Keratinocyte (primary cell): ENCODE results near the gene ECE1. TPM values are rescaled to one million over a fixed set of nuclear protein-coding genes. Genes with fewer than 3 reads are reported as not detected.

ENCODE experiments used
- DNase-seq: peaks from one replicate; pipeline ENCODE4 v3.0.0-alpha.2; 2011; ENCODE audit warnings: low read depth, missing footprints, low spot score
- FAIRE-seq: peaks from 2 replicates; lab custom pipeline; 2011; peaks lifted over from hg19 to GRCh38; lab: Jason Lieb, UNC
- H2AFZ ChIP-seq: 2 replicates; pipeline ENCODE4 v1.6.0; 2012; ENCODE audit warnings: low read length, control low read depth, inconsistent platforms; ENCODE audit not compliant: control insufficient read depth
- H3K27ac ChIP-seq: 2 replicates; pipeline ENCODE4 v1.5.1; 2011; ENCODE audit warnings: low read length; ENCODE audit not compliant: control insufficient read depth, insufficient read depth
- H3K27me3 ChIP-seq: 3 replicates; pipeline ENCODE4 v1.6.0; 2011; ENCODE audit warnings: low read length; ENCODE audit not compliant: control insufficient read depth, insufficient read depth; ENCODE audit errors: extremely low read depth
- H3K36me3 ChIP-seq, 2 experiments: 2 replicates in 1 of 2; 3 replicates in 1 of 2; pipeline ENCODE4 v1.5.1; 2011; ENCODE audit warnings: low read length in 2 of 2, mild to moderate bottlenecking in 1 of 2; ENCODE audit not compliant: control insufficient read depth in 2 of 2, insufficient read depth in 2 of 2; ENCODE audit errors: extremely low read depth in 1 of 2
- H3K4me1 ChIP-seq: 3 replicates; pipeline ENCODE4 v1.5.1; 2011; ENCODE audit warnings: low read length; ENCODE audit not compliant: control insufficient read depth, insufficient read depth; ENCODE audit errors: extremely low read depth
- H3K4me2 ChIP-seq: 3 replicates; pipeline ENCODE4 v1.6.0; 2011; ENCODE audit warnings: low read depth, low read length; ENCODE audit not compliant: control insufficient read depth, insufficient read depth; ENCODE audit errors: extremely low read depth
- H3K4me3 ChIP-seq, 3 experiments: fragments of 200-600 bp in 1 of 3; sonication (generic) in 1 of 3; 2 replicates in 2 of 3; 3 replicates in 1 of 3; pipeline ENCODE4 v1.5.1; 2011 to 2016; ENCODE audit warnings: low read length in 3 of 3, mild to moderate bottlenecking in 3 of 3, control low read depth in 2 of 3, inconsistent platforms in 1 of 3, low read depth in 1 of 3, mixed read lengths in 1 of 3, mixed run types in 1 of 3, moderate library complexity in 1 of 3; ENCODE audit not compliant: control insufficient read depth in 2 of 3, insufficient read depth in 2 of 3; ENCODE audit errors: extremely low read depth in 1 of 3
- H3K79me2 ChIP-seq: 2 replicates; pipeline ENCODE4 v1.6.0; 2012; ENCODE audit warnings: low read length; ENCODE audit not compliant: control insufficient read depth, insufficient read depth
- H3K9ac ChIP-seq: 3 replicates; pipeline ENCODE4 v1.6.0; 2011; ENCODE audit warnings: low read length; ENCODE audit not compliant: control insufficient read depth, insufficient read depth; ENCODE audit errors: extremely low read depth
- H3K9me1 ChIP-seq: 3 replicates; pipeline ENCODE4 v1.6.0; 2011; ENCODE audit warnings: low read length; ENCODE audit not compliant: control insufficient read depth, insufficient read depth; ENCODE audit errors: extremely low read depth
- H3K9me3 ChIP-seq: 2 replicates; pipeline ENCODE4 v1.5.1; 2012; ENCODE audit warnings: low read depth, low read length; ENCODE audit not compliant: control insufficient read depth
- H4K20me1 ChIP-seq: 3 replicates; pipeline ENCODE4 v1.6.0; 2011; ENCODE audit warnings: low read length; ENCODE audit not compliant: control insufficient read depth, insufficient read depth; ENCODE audit errors: extremely low read depth
- CTCF ChIP-seq, 3 experiments: IDR thresholded peaks in 1 of 3; conservative IDR thresholded peaks in 1 of 3; optimal IDR thresholded peaks in 1 of 3; 2 replicates in 2 of 3; 3 replicates in 1 of 3; pipeline versions ENCODE3 to v1.5.1; 2011; ENCODE audit warnings: low read length in 3 of 3, mild to moderate bottlenecking in 3 of 3, moderate library complexity in 2 of 3, control low read depth in 1 of 3, inconsistent platforms in 1 of 3; ENCODE audit not compliant: insufficient read depth in 2 of 3; ENCODE audit errors: extremely low read depth in 1 of 3
- EZH2 ChIP-seq: IDR thresholded peaks from one replicate; pipeline ENCODE4 v1.6.1; 2012; ENCODE audit warnings: inconsistent platforms, mild to moderate bottlenecking, low read length, moderate library complexity
- dilution Hi-C: fragments of 300-500 bp; cut with MboI; formaldehyde crosslinking; loops from one replicate; pipeline ENCODE4 v1.7.0; 2020; ENCODE audit warnings: low sequenced_read_pairs; ENCODE audit not compliant: extremely low pct_ligation_motif_present
- polyA plus RNA-seq, 5 experiments: library from polyadenylated mRNA; depleted of rRNA in 3 of 5; stranded (reverse) in 3 of 5; stranded (forward) in 1 of 5; unstranded in 1 of 5; fragments of >200 nt; gene quantifications; 1 replicate in 1 of 5; 2 replicates in 3 of 5; 3 replicates in 1 of 5; pipeline versions ENCODE4 v1.2.1 to v1.2.3, GENCODE V29; 2011 to 2012; ENCODE audit warnings: missing spikeins in 2 of 5, low read depth in 1 of 5, low replicate concordance in 1 of 5

Gene ECE1
- polyA plus RNA-seq, 1 donor (not counting 4 experiments of a cell fraction or from before 2014, with no cell fraction given): 59.1 TPM

GRCh38 chr1:21266119-21266774 lies 24.0 kb downstream of the ECE1 start:
- Histone ChIP-seq H3K27ac (no peak overlapping the region), H3K4me1 (peaks cover 17% of the 10 kb centered on the region), H3K9me3 (no peaks in the 10 kb centered on the region), H3K9ac (no peak overlapping the region), H3K4me2 (no peak overlapping the region), H3K27me3 (no peaks in the 10 kb centered on the region), H3K4me3 (no peak overlapping the region), H3K79me2 (no peaks in the 10 kb centered on the region), H2AFZ (no peak overlapping the region), H4K20me1 (no peaks in the 10 kb centered on the region), H3K9me1 (no peaks in the 10 kb centered on the region), H3K36me3 (peaks cover 22 to 24% of the 10 kb centered on the region in 2 experiments)
- TF ChIP-seq EZH2: no peak
- TF ChIP-seq CTCF (optimal IDR thresholded peaks at IDR 0.05 in 1 of 3, IDR thresholded peaks at IDR 0.05 in 1 of 3, conservative IDR thresholded peaks at IDR 0.05 in 1 of 3; ENCODE audit: extremely low read depth in 1 of 3, insufficient read depth in 2 of 3, low read length in 3 of 3): no peak
- dilution Hi-C loops: no loop called here
- FAIRE-seq (no peak), DNase-seq (no peak)

DNA sequence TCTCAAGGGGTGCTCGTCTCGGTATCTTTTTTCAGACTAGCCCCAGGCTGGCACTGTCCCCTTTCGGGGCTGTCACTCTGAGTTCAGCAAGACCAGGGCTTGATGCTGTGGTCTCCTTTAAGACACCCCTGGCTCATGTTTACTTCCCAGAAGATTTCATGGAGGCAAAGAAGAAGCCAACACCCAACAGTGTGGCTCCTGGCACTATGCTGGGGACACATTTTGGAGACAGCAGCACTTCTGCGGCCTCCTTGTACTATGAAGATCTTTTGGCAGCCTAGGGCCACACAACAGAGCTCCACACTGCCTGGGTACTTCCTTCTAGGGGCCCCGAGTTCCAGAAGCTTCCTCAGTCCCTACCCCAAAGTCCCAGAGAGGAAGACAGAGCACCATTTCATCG lies 24.6 kb downstream of the ECE1 start:
- no peak overlapping the region for H2AFZ ChIP-seq
- H3K4me1 ChIP-seq: peaks cover 21% of the 10 kb centered on the region
- no peak overlapping the region for H3K9ac ChIP-seq
- H3K36me3 ChIP-seq: peaks cover 19 to 20% of the 10 kb centered on the region in 2 experiments
- dilution Hi-C loops: no loop called here
- TF ChIP-seq CTCF (optimal IDR thresholded peaks at IDR 0.05 in 1 of 3, IDR thresholded peaks at IDR 0.05 in 1 of 3, conservative IDR thresholded peaks at IDR 0.05 in 1 of 3; ENCODE audit: extremely low read depth in 1 of 3, insufficient read depth in 2 of 3, low read length in 3 of 3) (no peak), EZH2 (no peak)
- no peak overlapping the region for H3K27ac ChIP-seq
- no peaks in the 10 kb centered on the region for H3K79me2 ChIP-seq
- no peaks in the 10 kb centered on the region for H3K9me3 ChIP-seq
- no peaks in the 10 kb centered on the region for H4K20me1 ChIP-seq
- DNase-seq (no peak), FAIRE-seq (no peak)
- no peaks in the 10 kb centered on the region for H3K9me1 ChIP-seq
- H3K27me3 ChIP-seq: no peaks in the 10 kb centered on the region
- H3K4me3 ChIP-seq: no peak overlapping the region
- H3K4me2 ChIP-seq: no peak overlapping the region
